HG03103 (cell line): ENCODE results near the gene OSBPL8.
A peak's percentile ranks its signal among the peaks of the same experiment; 100 is the strongest.
"Not testable (repeated sequence)": the region's sequence is repeated elsewhere in the genome, so short reads cannot be mapped to it uniquely, and the experiment has no call there.

Experiments used
- ATAC-seq: cut with Tn5 transposase; IDR thresholded peaks from one replicate; pipeline ENCODE4 v1.9.1; 2021; ENCODE audit warnings: low read depth; ENCODE audit not compliant: unreplicated experiment

The OSBPL8 gene

GRCh38 chr12:76375939-76376338, 183.6 kb downstream of the OSBPL8 start:
- ATAC-seq, result no peak

GRCh38 chr12:76375470-76375869, 184.1 kb downstream of the OSBPL8 start:
- no peak for ATAC-seq

GRCh38 chr12:76374386-76375020, 185.1 kb downstream of the OSBPL8 start:
- no peak for ATAC-seq

- no peak for ATAC-seq
These were observed 191.3 kb downstream of the OSBPL8 start for GRCh38 chr12:76368230-76368629.

GRCh38 chr12:76366163-76366562, 193.4 kb downstream of the OSBPL8 start:
- ATAC-seq, result no peak

- ATAC-seq, result not testable (repeated sequence)
These were observed 195.4 kb downstream of the OSBPL8 start for GRCh38 chr12:76364131-76364530.

GRCh38 chr12:76360316-76360715, 199.3 kb downstream of the OSBPL8 start:
- no peak for ATAC-seq

GRCh38 chr12:76356071-76356470, 203.5 kb downstream of the OSBPL8 start:
- no peak for ATAC-seq

GRCh38 chr12:76348079-76348901, 211.3 kb downstream of the OSBPL8 start, which contains the start of gene BBS10:
Gene BBS10, minus strand, starts transcription at chr12:76348415. Its CDS starts 57 bp downstream, at chr12:76348358.
- peak; percentile 93 for ATAC-seq

- ATAC-seq, result no peak
These were observed 212.7 kb downstream of the OSBPL8 start for GRCh38 chr12:76346798-76347420.

- no peak for ATAC-seq
These were observed 213.3 kb downstream of the OSBPL8 start for GRCh38 chr12:76346236-76346635.

- no peak for ATAC-seq
These were observed 214.0 kb downstream of the OSBPL8 start for GRCh38 chr12:76345569-76345968.

GRCh38 chr12:76341436-76342030, 218.0 kb downstream of the OSBPL8 start:
- ATAC-seq, result no peak

- no peak for ATAC-seq
These were observed 218.7 kb downstream of the OSBPL8 start for GRCh38 chr12:76340680-76341435.

GRCh38 chr12:76337583-76337982, 222.0 kb downstream of the OSBPL8 start:
- no peak for ATAC-seq

GRCh38 chr12:76332606-76333005, 227.0 kb downstream of the OSBPL8 start:
- ATAC-seq, result no peak

GRCh38 chr12:76329606-76330005, 230.0 kb downstream of the OSBPL8 start:
- ATAC-seq, result no peak

- no peak for ATAC-seq
These were observed 230.4 kb downstream of the OSBPL8 start for GRCh38 chr12:76329159-76329558.

- not testable (repeated sequence) for ATAC-seq
These were observed 239.8 kb downstream of the OSBPL8 start for GRCh38 chr12:76319595-76320319.
